Pons (tissue), 1 donor: ENCODE results near the gene CABP4.
"Not testable (repeated sequence)": the region's sequence is repeated elsewhere in the genome, so short reads cannot be mapped to it uniquely, and the experiment has no call there.

ENCODE experiments used
- DNase-seq: peaks from one replicate; pipeline ENCODE4 v3.0.0-alpha.2; 2016; ENCODE audit warnings: low spot score

The CABP4 gene

DNA sequence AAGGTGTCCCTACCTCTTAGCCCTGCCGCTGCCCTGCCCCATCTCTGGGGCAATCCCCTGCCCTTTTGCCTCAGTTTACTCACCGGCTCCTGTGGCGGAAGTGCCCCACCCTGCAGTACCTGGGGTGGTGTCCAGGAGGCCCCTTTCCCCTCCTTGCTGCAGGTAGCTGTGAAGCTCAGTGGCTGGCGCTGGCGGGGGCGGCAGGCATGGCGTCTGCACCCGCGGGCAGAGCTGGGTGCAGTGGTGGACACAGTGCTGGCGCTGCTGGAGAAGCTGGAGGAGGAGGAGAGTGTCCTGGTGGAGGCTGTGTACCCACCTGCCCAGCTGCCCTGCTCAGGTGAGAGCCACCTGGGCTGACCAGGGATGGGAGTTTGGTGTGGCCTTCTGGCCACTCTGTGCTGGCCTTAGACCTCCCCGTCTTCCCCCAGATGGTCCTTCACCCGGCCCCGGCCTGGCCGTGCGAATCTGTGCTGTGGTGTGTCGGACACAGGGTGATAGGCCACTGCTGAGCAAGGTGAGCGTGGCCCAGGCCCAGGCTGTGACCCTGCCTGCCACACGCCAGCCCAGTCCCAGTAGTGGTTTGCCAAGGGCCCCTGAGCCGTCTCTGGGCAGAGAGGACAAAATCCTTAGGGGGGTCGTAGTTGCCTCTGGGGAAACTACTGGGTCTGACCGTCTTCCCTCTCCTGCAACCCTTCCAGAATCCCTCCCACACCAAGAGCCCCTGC is 35.7 kb upstream of the CABP4 start:
- DNase-seq, result no peak

DNA sequence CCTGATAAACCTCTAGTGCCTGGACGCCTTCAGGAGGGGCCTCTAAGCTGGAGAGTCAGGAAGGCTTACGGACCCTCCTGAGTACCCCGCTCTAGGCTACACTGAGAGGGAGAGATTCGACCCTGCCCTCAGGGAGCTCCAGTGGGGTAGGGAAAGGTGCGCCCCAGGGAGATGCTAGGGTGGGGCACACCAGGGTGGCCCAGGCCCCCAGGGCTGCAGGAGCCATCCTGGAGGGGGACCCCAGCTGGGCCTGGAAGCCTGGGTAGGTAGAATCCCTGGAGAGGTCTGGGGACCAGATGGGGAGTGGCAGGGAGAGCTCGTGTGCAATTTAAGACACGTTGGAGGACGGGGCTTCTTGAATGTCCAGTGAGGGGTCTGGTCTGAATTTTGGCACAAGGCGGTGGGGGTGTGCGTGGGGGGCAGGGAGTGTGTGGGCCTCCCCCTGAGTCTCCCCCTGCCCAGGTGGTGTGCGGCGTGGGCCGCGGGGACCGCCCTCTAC is 35.0 kb upstream of the CABP4 start:
- no peak for DNase-seq

DNA sequence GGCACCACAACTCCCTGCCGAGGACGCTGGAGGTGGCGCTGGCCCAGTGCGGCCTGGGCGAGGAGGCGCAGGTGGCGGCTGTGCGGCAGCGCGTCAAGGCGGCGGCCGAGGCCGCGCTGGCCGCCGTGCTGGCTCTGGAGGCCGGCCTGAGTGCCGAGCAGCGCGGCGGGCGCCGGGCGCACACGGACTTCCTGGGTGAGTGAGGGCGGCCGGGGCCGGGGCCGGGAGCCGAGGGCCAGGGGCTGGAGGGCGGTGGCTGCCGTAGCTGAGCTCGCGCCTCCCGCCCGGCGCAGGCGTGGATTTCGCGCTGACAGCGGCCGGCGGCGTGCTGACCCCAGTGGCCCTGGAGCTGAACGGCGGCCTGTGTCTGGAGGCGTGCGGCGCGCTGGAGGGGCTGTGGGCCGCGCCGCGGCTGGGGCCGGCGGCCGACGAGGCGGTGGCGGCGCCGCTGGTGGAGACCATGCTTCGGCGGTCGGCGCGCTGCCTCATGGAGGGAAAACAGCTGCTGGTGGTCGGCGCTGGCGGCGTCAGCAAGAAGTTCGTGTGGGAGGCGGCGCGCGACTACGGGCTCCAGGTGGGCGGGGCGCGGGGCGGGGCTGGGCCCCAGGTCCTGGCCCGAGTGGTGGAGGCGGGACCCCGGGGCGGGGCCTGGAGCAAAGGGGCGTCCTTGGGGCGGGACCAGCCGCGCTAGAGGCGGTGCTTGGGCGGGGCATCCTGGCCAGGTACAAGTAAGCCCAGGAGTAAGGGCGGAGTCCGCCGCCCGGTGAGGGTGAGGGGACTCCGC is 34.3 kb upstream of the CABP4 start:
- peak; percentile 82 for DNase-seq

DNA sequence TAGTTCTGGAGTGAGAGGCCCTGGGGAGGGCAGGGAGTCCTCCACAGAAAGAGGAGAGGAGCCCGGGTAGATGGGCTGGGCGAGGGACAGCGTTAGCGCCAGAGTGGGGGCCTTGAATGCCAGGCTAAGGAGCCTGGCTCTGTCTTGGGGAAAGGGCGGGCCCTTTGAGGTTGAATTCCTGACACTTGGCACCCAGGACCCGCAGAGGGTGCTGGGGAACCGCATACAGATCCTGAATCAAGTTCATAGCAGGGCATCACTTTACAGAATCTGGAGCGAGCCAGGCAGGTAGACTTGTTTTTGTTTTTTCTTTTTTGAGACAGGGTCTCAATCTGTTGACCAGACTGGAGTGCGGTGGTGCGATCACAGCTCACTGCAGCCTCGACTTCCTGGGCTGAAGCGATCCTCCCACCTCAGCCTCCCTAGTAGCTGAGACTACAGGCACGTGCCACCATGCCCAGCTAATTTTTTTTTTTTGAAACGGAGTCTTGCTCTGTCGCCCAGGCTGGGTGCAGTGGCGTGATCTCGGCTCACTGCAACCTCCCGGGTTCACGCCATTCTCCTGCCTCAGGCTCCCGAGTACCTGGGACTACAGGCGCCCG is 33.6 kb upstream of the CABP4 start:
- DNase-seq, result no peak

DNA sequence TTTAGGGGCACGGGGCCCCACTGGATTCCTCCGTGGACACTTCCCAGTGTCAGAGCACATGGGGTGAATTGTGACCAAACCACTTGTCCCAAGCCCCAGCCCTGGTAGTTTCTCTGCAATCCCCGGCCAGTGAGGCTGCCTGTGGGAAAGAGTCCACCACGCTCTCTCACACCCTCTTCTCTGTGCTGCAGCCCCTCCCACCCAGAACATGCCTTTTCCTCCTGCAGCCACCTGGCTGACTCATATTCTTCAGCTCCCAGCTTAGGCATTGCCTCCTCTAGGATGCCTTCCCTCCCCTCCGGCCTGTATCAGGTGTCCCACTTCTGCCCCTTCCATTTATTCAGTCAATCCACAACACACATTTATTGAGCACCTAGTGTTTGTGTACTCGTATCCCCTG is 32.3 kb upstream of the CABP4 start:
- DNase-seq, result no peak

DNA sequence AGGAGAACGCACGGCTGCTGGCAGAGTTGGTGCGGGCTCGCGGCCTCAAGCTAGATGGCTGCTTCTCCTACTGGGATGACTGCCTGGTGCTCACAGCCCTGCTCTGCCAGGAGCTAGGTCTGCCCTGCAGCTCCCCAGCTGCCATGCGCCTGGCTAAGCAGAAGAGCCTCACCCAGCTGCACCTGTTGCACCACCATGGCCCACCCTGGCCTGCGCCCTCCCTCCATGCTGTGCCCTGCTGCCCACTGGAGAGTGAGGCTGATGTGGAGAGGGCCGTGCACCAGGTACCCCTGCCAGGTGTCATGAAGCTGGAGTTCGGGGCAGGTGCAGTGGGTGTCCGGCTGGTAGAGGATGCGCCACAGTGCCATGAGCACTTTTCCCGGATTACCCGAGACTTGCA is 31.7 kb upstream of the CABP4 start:
- DNase-seq, result no peak

DNA sequence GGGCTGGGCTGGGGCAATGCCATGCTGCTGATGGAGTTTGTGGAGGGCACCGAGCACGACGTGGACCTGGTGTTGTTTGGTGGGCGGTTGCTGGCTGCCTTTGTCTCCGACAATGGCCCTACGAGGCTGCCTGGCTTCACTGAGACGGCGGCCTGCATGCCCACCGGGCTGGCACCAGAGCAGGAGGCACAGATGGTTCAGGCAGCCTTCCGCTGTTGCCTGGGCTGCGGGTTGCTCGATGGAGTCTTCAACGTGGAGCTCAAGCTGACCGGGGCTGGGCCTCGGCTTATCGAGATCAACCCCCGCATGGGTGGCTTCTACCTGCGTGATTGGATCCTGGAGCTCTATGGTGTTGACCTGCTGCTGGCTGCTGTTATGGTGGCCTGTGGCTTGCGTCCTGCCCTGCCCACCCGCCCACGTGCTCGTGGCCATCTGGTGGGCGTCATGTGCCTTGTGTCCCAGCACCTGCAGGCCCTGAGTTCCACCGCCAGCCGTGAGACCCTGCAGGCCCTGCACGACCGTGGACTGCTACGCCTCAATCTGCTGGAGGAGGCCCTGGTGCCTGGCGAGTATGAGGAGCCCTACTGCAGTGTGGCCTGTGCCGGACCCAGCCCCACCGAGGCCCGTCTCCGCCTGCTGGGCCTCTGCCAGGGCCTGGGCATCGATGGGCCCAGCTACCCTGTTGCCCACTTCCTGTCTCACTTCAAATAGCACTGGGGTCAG is 31.1 kb upstream of the CABP4 start:
- DNase-seq, result no peak

DNA sequence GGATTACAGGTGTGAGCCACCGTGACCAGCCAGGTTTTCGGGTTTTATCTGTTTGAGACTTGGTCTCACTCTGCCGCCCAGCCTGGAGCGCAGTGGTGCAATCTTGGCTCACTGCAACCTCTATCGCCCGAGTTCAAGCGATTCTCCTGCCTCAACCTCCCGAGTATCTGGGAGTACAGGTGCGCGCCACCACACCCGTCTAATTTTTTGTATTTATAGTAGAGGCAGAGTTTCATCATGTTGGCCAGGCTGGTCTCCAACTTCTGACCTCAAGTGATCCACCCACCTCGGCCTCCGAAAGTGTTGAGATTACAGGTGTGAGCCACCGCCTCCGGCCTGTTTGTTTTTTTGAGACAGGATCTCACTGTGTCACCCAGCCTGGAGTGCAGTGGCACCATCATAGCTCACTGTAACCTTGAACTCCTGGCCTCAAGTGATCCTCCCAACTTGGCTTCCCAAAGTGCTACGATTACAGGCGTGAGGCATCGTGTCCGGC is 27.7 kb upstream of the CABP4 start:
- DNase-seq, result not testable (repeated sequence)

DNA sequence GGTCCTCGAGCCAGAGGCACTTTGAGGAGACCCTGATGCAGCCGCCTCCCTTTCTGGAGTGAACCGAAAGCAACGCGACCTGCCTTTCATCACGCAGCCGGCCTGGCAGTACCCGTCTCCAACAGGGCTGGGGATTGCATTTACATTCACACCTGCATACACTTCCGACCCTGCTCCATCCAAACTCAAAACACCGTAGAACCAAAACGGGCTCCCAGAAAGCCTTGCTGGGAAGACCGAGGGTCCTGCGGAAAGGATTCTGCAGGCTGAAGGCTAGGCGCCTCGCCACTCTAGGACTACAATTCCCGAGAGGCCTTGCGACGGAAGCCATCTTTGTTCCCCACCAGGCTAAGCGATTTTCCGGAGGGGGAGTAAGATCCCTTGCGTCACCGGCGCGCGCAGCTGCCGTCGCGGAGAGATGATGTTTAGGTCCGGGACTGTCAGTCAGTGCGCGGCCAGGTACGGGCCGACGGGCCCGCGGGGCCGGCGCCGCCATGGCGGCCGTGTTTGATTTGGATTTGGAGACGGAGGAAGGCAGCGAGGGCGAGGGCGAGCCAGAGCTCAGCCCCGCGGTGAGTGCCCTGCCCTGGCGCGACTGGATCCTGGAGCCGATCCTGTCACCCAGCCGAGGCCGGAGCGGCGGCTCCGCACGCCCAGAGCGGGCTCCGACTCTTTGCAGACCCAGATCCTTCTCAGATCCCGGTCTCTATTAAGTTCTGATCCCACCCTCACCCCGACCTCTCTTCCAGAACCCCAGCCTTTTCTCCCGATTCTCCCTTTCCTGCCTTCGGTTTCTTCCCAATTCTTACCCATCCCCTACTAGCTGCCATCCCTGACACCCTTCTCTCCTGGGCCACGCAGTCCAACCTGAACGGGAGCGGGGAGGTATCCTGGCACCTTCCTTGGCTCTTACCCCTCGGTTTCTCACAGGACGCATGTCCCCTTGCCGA is 26.8 kb upstream of the CABP4 start, which contains the start of gene RPS6KB2:
RPS6KB2 (plus strand) TSS at position 443 of the 950 bp plus-strand sequence; CDS start at position 495, 52 bp downstream.
- peak; percentile 97 for DNase-seq

DNA sequence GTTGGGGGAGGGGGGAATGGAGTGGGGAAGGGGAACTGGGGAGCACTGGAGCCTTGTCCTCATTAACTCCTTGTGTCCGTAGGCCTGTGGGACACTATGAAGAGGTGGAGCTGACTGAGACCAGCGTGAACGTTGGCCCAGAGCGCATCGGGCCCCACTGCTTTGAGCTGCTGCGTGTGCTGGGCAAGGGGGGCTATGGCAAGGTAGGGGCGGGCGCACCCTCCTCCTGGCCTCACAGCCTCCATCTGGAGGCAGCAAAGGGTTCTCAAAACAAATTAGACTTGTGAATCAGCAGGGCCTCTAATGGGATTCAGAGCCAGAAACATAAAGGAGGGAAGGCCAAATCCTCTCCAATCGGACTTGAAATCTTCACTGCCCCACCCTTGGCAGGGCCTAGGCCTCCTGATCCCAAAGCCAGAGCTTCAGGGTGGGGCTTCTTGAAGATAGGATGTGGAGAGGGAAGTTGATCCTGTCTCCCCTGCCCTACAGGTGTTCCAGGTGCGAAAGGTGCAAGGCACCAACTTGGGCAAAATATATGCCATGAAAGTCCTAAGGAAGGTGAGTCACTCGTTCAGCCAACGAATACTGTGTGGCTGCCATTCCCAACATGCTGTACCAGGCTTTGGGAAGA is 26.0 kb upstream of the CABP4 start:
- no peak for DNase-seq

DNA sequence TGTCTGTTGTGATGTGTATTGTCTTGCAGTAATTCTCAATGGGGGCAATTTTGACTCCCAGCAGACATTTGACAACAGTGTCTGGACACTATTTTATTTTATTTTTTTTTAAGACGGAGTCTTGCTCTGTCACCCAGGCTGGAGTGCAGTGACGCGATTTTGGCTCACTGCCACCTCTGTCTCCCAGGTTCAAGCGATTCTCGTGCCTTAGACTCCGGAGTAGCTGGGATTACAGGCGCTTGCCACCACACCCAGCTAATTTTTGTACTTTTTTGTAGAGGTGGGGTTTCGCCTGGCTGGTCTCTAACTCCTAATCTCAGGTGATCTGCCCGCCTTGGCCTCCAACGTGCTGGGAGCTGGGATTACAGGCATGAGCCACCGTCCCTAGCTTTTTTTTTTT is 25.4 kb upstream of the CABP4 start:
- DNase-seq, result no peak

DNA sequence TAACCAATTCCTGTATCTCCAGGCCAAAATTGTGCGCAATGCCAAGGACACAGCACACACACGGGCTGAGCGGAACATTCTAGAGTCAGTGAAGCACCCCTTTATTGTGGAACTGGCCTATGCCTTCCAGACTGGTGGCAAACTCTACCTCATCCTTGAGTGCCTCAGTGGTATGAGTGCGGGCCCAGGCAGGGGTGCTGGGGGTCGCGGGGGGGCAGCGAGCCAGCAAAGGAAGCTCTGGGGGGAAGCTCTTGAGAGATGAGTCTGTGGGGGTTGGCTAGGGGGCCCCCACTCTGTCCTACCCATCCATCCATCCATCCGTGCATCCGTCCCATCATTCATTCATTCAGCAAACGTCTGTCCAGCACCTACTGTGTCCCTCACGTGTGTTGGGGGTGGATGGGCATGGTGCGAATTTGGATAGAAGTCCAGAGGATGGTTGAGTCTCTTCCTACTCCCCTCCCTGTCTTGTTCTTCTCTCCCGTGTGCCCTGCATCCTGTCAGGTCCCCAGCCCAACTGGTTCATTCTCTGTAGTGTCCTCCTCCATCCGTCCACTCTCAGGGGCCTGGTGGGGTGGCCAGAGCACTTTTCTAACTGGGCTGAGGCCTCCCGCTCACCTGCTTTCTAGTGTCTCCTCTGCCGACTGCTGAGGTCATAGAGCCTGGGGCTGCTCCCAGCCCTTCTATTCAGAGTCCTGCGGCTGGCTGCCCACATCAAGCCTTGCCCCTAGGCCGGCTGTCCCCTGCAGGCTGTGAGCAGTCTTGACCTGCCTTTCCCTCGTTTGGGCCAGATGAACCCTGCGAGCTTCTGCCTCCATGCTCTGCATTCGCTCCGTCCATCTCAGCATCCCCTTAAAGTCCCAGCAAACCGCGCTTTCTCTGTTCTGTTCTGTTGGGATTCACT is 23.6 kb upstream of the CABP4 start:
- no peak for DNase-seq

DNA sequence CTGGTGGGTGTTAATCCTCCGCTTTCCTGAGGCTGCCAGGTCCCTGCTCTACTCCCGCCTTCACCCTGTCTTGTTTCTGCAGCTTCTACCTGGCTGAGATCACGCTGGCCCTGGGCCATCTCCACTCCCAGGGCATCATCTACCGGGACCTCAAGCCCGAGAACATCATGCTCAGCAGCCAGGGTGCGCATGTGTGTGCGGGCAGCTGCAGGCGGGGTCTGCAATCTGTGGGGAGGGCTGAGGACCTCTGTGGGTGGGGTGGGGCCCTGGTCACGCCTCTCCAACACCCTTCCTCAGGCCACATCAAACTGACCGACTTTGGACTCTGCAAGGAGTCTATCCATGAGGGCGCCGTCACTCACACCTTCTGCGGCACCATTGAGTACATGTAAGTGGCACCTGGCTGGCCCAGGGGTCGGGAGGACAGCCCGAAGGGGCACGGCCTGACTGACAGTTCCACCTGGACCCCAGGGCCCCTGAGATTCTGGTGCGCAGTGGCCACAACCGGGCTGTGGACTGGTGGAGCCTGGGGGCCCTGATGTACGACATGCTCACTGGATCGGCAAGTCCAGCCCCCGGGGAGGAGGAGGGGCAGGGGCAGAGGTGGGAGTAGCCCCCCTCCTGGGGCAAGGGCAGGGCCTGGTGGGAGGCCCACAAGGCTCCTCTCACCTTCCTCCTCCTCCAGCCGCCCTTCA is 22.4 kb upstream of the CABP4 start:
- DNase-seq, result no peak

DNA sequence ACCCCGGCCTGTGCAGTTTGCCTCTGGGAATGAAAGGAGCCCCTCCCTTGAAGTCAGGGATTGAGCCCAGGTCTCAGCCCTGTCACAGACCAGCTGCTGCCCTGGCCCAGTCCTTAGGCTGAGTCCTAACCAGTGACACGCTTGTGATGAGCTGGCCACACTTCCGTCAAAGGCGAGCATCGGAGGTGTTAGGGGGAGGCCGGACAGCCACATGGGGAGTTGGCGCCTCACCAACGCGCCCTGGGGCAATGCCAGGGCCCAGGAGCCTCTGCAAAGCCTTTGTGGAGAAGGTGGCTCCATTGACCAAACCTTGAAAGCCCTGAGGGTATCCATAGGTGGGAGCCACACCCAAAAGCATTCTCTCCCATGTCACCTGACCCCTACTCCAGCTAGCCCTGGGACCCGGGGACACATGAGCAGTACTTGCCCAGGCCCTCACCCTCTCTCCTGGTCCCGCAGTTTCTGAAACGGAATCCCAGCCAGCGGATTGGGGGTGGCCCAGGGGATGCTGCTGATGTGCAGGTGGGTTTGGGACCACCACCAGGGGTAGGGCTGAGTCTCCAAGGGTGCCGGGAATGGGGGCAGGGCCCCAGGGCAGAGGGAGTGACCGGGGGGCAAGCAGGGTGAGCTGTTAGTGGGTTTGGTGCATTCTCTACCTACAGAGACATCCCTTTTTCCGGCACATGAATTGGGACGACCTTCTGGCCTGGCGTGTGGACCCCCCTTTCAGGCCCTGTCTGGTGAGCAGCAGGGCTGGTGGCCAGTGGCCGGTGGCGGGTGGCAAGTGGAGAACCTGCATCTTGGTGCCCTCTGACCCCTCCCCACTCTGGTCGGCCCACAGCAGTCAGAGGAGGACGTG is 21.4 kb upstream of the CABP4 start:
- DNase-seq, result no peak

DNA sequence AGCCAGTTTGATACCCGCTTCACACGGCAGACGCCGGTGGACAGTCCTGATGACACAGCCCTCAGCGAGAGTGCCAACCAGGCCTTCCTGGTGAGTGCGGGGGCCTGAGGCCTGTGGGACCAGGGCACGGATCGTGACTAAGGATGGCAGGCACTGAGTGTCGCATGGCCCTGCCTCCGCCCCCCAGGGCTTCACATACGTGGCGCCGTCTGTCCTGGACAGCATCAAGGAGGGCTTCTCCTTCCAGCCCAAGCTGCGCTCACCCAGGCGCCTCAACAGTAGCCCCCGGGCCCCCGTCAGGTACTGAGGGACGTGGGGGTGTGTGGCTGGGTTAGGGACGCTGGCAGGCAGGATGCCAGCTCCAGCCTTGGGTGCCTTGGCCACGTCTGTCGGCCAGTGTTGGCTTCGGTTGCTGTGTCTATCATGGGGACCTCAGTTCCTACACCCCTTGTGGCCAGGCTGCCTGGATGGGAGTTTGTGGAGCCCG is 20.7 kb upstream of the CABP4 start:
- no peak for DNase-seq

DNA sequence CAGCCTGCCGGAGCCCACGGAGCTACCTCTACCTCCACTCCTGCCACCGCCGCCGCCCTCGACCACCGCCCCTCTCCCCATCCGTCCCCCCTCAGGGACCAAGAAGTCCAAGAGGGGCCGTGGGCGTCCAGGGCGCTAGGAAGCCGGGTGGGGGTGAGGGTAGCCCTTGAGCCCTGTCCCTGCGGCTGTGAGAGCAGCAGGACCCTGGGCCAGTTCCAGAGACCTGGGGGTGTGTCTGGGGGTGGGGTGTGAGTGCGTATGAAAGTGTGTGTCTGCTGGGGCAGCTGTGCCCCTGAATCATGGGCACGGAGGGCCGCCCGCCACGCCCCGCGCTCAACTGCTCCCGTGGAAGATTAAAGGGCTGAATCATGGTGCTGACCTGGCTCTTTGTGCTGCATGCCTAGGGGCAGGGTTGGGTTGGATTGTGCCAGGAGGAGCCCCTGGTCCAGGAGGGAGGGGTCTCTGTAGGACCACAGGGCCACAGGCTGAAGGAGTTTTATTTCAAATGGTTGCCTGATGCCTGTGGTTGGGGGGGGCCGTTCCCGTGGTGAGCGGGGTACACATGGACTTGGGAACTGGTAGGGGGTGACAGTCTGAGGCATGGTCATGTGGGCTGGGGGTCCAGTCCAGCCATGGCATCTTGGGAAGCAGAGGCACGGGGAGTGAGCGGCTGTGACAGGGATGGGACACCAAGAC is 20.0 kb upstream of the CABP4 start:
- no peak for DNase-seq
